A673 (cell line): ENCODE measurements around the gene PLPP1.

Experiments used
- CTCF ChIP-seq: fragments of 300-800, 200-600 bp; sonication (generic); conservative IDR thresholded peaks from 2 replicates; pipeline ENCODE4 v1.5.1; 2017; ENCODE audit warnings: low read depth, mild to moderate bottlenecking, antibody characterized with exemption, low read length, moderate library complexity, mixed read lengths
- EZH2 ChIP-seq: fragments of 200-600 bp; sonication (generic); IDR thresholded peaks from 2 replicates; pipeline ENCODE4 v1.6.1; 2017; ENCODE audit warnings: borderline replicate concordance, low read depth, mild to moderate bottlenecking, mixed read lengths, antibody characterized with exemption, low read length; ENCODE audit not compliant: poor library complexity, severe bottlenecking

- TF ChIP-seq CTCF (no peak), EZH2 (no peak)
These were observed 146.9 kb downstream of the PLPP1 start for GRCh38 chr5:55387865-55388264.
